Islet of Langerhans (tissue), 1 donor: ENCODE measurements around the gene MRPS31.

Experiments
- FAIRE-seq: peaks from one replicate; lab custom pipeline; 2011; peaks lifted over from hg19 to GRCh38; lab: Jason Lieb, UNC

The MRPS31 gene

DNA sequence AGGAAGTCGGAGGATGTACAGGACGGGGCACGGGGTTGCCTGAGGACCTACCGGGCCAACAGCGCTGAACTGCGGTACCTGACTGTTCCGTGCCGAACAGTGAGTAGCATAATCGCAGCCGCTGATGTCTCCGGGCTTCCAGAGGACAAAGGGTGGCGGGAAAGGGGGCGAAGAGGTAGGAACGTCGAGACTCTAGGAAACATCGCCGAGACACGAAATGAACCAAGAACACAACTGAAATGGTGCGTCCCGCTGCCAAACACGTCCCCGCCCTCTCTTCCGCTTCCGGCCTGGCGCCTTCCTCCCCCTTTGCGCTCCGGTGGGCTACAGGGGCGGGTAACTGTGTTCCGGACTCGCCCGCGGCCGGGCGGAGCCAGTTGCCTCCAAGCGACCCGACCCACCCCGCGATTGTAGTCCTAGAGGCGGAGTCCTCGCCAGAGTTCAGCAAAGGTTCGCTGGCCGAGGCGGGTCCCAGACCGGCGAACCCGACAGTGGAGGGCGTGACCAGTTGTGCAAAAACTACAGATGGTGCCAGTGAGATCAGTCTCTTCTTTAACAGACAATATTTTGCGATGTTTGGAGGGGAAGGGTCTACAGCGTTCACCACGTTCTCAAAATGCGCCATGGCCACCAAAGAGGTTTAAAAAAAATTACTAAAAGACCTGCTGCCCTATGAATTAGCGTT lies at the start of gene MRPS31:
TSS of gene MRPS31 (minus strand) at position 257 of the 685 bp plus-strand sequence. CDS start at position 203, 54 bp downstream.
- no peak for FAIRE-seq

DNA sequence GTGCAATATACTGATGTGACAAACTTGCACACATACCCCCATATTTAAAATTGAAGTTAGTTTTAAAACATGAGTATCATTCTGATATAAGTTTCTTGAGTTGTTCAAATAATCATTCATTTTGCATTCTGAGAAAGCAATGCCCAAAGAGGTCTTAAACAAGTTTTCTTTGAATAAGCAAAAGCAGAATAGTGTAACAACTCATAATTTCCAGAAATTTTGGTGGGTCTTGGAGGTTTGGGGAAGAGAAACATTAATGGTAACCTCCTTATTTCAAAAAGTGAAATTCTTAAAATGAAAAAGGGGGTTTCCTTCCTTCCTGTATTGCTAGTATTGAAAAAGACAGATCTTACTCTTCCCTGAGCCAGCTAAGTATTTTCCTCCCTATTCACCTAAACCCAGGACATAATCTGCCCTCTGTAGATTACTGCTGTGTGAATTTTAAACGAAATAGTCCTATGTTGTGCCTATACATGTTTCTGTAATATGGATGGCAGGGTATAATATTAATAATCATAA lies 48.9 kb upstream of the MRPS31 start:
- FAIRE-seq = no peak

DNA sequence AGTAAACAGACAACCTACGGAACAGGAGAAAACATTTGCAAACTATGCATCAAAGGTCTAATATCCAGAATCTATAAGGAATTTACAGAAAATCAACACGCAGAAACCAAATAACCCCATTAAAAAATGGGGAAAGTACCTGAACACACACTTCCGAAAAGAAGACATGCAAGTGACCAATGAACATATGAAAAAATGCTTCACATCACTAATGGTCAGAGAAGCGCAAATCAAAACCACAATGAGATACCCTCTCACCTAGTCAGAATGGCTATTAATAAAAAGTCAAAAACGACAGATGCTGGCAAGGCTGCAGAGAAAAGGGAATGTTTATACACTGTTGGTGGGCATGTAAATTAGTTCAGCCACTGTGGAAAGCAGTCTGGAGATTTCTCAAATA lies 47.9 kb upstream of the MRPS31 start:
- no peak for FAIRE-seq

DNA sequence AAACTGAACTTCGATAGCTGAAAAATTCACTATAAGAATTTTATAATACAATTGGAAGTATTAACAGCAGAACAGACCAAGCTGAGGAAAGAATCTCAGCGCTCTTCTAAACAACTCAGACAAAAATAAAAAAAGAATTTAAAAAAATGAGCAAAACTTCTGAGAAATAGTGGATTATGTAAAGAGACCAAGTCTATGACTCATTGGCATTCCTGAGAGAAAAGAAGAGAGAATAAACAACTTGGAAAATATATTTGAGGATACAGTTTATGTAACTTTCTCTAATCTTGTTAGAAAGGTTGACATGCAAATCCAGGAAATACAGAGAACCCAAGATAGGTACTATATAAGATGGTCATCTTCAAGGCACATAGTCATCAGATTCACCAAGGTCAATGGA lies 43.8 kb upstream of the MRPS31 start:
- no peak for FAIRE-seq

DNA sequence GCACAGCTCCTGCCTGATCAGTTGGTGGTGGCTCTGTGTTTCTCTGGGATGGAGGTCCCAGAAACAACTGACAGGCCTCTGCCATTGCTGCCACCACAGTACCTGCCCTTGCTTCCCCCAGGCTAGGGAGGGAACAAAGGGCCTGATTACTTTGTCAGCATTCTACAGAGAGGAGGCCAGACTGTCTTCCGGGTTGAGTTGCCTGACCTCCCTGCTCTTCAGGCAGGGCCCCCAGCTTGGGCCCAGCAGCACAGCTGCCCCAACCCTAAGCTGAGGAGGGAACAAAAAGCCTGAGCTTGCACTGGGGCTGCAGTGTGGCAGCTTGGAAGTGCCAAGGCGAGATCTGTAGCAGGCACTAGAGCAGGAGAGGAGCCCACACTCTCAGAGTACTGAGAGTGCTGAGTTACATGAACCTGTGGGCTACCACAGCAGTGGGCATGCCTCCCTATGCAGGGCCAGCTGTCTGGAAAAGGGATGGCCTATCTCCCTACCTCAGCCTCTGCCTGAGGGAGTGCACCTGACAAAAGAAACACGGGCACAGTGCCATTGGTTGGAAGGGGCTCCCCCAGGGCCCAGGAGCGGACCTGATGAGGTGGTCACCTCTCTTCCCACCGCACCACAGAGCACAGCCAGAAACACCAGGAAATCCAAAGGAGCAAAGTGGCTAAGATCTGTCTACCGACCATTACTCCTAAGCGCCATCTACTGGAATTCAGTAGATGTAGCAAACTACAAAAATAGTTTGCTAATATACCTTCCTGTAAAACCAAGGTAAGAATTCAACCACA lies 42.9 kb upstream of the MRPS31 start:
- FAIRE-seq = no peak

DNA sequence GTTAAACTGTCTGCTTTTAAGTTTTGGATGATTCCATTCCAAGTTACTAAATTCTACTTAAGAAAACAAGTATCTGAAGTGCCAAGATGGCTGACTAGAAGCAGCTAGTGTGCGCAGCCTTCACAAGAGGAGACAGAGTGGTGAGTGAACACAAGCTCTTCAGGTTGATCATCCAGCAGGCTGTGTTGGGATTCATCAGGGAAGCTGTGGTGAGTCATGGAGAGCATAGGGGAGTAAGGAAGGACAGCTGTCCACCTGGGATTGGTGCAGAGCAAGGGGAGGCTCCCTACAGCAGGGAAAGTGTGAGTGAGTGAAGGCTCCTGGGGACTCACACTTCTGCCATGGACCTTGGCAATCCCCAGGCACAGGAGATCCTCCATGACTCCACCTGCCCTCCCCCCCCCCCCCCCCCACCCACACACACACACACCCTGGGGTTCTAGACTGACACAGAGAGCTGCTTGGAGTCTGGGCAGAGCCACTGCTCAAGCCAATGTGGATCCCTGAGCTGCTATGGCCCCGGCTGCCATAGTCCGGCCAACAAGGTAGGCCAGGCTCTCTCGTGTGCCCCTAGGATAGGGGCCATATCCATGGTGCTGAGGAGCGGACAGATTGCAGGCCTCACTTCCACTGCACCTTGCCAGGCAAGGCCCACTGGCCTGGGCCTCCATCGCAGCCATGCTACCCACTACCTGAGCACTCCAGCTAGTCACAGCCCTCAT lies 41.9 kb upstream of the MRPS31 start:
- no peak for FAIRE-seq

DNA sequence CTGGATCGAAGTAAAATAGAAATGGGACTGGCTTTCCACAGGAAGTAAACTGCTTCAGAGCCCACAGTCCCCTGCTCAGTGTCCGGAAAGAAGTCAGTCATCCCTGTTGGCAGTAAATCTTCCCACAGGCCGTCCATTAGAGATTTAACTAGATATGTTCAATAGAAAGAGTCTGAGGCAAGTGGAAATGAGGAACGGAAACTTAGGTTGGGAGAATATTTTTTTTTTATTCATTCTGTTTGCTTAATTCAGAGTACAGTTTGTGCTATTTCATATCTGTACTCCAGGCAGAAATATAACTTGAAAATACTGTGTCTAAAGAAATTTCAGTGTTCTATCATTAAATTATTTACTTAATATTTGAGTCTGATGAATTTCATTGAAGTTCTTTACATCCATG lies 41.1 kb upstream of the MRPS31 start:
- FAIRE-seq = no peak

DNA sequence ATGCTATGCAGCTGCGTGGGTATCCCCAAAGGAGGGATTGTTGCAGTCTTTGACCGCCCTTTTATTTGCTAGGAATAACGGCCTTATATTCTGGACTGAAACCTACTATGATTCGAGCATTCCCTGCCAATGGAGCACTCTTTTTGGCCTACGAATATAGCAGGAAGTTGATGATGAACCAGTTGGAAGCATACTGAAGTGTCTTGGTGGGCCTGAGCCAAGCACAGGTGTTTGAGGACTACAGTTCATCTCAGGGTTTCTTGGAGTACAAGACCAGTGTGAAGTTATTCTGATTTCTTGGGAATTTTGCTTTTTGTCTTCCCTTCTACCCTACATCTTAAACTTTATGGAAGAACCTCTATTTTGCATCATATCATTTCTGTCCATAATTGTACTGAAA lies 38.5 kb upstream of the MRPS31 start:
- no peak for FAIRE-seq

DNA sequence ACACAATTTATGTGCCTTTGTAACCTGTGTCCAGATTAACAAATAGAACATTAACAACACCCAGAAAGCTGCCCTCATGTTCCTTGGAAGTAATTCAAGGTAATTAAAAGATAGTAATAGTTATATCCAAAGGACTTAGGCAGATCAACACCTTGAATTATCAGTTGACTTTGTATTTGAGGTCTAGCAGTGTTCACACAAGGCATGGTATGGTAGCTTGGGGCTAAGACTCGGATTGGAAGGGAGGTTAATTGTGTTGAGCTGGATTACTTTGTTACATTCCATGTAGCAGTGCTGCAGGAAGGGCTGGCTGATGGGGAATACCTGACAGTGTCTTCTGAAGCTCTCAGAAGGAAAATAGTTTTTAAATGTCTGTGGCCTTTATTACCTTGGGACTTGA lies 35.3 kb upstream of the MRPS31 start:
- no peak for FAIRE-seq

DNA sequence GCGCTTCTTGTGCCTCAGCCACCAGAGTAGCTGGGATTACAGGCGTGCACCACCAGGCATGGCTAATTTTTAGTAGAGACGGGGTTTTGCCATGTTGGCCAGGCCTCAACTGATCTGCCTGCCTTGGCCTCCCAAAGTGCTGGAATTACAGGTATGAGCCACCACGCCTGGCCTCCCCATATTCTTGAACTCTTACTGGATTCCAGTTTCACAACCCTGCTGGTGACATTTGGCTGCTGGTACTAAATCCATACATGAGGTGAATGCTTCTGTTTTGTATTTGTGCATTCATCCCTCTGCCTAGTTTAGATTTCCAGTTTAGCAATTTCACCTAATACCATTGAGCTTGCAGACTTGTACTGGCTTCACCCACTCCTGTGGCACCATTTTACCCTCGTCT lies 32.3 kb upstream of the MRPS31 start:
- FAIRE-seq = no peak

DNA sequence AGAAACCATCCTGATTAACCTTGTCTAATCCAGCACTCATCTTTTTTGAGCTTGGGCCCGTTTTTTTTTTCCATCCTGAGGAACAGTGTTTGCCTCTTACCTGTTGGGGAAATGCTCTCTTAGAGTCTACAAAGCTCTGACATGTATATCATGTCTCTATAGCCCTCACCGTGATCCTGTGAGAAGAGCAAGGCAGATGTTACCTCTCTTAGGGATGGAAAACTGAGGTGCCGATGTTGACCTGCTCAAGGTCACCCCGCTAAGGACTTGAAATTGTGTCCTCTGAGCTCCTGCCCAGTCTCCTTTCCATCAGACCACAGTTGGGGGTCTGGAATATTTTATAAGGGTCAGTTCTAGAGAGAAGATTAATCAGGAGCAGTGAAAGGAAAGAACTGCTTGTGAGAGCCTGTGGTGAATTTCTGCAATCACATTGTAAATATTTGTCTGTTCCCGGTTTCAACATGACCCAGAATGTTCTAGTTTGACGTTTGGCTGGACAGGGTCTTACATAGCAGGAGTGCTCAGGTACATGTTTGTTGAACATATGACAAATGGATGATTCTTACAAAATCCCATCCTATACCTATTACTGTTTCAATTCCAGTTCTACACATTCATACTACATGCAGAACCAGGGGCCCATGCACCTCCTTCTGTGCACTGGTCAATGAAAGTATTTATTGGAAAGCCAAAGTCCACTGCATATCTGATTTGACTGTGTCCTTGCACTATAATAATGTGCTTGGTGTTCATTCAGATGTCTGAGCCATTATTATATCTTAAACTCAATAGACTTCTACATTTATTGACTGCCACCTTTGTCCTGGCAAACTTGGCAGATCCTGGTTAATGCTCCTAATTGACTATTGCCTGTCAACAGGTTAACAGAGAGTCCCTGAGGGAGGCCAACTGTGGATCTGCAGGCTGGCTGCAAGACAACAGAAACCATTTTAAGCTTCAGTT lies 30.5 kb upstream of the MRPS31 start:
- no peak for FAIRE-seq

DNA sequence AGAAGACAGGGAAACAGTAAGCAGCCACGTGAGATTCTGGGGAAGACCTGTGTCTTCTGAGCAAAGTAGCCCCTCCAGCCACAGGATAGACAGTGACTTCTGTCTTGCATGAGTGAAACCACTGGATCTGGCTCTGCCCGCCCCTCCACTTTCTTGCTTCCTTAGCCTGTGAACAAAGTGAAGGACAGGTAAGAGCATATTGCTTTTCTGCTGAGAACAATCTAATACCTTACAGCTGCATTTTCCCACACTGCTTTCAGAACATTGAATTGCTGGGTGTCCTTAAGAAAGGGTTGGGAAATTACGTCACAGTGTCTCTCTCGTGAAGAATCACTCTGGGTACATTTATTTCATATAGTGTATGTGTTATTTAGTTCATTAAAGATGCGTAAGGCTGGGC lies 29.6 kb upstream of the MRPS31 start:
- FAIRE-seq = no peak

DNA sequence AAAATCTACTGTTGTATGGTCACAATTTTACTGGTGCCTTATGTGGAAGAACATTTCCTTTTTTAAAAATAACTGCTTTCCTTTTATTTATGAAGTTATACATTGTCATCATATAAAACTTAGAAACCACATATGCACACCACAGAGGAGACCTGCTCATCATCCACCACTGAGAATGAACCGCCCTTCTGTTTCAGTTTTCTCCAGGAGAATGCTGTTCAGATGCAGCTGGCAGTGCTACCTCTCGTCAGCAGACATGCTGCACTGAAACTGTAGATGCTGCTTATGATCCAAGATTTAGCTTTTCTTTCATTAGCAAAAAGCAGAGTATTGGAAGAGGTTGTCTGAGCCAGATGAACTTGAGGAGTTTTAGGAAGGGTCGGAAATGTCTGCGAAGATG lies 28.5 kb upstream of the MRPS31 start:
- no peak for FAIRE-seq

DNA sequence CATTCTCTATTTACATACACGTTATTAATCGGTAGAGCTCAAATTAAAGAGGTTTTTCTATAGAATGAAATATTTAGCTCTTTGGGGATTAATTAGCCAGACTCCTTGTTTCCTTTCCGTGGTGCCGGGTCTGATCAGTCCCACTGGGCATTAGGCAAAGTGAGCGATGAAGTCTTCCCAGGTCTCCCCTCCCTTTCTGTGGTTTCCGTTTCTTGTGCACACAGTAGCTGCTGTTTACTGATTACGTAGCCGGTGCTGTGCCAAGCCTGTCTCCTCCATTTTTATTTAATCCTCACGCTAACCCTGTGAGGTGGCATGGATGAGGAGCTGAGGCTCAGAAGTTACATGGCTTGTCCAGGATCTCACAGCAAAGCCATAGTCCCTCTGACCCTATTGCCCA lies 27.4 kb upstream of the MRPS31 start:
- FAIRE-seq = no peak

DNA sequence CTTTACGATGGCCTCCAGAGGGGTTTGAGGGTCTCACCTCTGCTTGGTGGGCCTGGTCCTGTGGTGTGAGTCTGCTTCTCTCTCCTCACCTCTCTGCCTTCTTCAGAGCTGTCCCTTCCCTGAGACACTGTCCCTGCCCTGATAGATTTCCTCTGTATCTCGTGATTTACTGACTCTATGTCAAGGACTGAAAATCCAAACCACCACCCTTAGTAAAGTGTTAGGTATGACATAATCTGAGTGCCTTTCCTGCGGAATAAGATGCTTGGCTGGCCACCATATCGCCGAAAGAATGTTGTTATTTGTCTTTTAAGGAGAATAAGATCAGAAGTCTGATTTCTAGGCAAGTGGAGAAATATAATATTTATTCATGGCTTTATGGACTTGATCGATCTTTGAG lies 25.7 kb upstream of the MRPS31 start:
- no peak for FAIRE-seq

DNA sequence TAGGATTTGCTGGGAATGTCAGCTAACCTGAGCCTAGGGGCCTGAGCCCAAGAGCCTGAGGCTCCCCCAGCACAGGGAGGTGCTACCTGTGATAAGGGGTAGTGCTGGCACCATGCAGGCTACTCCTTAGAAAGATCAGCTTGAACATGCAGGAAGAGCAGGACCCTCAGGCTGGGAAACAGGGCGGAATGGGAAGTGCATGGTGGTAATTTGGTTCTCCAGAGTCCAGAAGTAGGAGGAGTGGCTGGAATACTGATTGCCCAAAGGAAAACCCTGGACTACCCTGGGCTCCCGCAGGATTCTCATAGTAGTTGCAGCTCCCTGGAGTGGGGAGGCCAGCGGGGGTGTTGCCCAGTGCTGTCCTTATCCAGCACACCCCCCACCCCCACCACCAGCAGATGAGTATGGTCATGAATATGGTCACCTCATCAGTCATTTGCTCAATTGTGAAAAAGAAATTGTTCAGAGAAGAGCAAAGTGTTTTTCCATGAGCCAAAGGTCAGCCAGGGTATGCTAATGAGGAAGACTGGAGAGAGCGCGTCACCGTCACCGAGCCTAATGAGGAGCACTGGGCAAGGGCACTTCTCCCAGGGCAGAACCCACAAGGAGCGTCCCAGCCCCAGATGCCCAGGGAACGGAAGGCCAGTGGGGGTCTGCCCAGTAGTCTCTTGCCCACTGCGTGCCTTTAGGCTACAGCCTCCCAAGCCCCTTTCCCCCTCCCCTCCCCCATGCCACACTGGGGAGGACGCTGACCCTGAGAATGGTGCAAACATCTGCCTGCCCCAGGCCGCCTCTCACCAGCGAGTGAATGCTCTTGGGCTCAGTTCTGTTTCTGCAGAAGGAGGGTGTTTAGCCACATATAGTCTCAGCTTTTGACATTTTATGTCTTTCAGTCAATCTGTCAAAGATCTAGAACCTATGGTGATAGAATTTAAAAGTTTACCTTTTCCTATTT lies 23.7 kb upstream of the MRPS31 start:
- FAIRE-seq = no peak

DNA sequence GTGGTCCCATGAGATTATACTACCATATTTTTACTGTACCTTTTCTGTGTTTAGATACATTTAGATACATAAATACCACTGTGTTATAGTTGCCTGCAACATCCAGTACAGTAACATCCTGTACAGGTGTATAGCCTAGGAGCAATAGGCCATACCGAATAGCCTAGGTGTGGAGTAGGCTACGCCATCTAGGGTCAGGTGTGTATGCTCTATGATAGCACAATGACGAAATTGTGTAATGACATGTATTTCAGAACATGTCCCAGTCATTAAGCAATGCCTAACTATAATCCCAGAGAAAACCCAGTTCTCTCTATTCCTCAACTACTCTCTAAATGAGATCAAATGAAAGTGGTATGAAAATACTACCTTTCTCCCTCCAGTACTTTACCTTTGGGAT lies 22.3 kb upstream of the MRPS31 start:
- no peak for FAIRE-seq

DNA sequence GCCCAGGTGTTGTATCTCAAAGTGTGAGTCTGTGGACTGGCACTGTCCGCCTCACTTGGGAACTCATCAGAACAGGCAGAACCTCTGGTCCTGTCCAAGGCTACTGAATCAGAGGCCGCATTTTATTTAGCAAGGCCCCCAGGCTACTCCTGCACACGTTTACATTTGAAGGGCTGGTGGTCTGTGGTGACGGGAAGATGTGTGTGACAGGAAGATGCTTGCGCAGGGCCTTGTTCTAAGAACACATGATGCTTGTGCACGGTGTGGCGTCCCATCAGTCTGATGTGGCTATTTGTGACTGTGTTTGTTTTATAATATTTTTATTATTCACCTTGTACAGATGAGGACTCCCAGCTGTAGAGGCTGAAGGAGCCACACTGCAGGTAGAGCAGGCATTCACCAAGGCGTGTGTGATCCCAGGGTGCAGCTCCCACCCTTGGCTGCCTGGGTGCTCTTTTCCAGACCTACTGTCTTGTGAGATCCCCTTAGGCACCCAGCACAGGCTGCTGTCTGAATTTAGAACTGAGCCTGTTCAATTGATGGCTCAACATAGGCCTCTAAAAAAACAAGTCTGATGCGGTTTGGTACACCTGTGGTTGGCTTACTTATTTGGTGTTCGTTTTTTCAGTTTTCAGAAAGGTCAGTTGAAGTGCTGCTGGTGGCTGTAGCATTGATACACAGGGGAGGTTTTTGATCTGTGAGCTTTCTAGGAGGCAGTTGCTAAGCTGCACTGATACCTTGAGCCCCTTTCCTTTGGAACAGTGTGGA lies 21.5 kb upstream of the MRPS31 start:
- FAIRE-seq = no peak

DNA sequence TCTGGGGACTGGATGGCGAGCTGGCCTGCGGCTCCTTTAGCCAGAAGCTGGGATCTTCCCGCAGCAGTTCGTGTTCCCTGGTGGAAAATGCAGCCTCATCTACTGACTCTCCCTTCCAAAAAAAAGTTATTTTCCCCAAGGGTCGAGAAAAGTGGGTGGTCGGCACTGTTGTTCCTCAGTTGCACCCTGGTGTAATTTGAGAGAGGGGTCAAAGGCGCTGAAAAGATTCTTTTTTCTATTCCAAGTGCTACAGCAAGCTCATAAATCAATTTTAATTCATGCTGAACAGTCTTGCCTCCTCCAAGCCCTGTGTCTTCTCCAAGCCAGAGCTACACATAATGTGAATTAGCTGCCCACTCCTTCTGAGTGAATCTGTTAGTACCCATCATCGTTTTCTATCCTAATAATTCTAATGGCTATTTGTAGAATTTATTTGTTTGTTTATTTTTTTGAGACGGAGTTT lies 19.2 kb upstream of the MRPS31 start:
- FAIRE-seq = no peak
